Measurements from ENCODE around the gene DARS1. TPM values are rescaled to one million over a fixed set of nuclear protein-coding genes. Genes with fewer than 3 reads are reported as not detected.
A peak's percentile ranks its signal among the peaks of the same experiment; 100 is the strongest.

DARS1 gene
- total and polyA plus RNA-seq, 11 donors = 51.2 to 90.0 (median 58.6) TPM

GRCh38 chr2:136014411-136014810, 29.0 kb upstream of the DARS1 start:
- H3K4me1 ChIP-seq = peaks cover 7 to 55% (median 17%) of the 10 kb centered on the region in 12 donors
- DNase-seq (no peak), ATAC-seq (peak in 1 of 4 donors; percentile 35)
- H3K27me3 ChIP-seq = no peaks in the 10 kb centered on the region
- no peak for TF ChIP-seq POLR2A (IDR thresholded peaks at IDR 0.05)
- TF ChIP-seq CTCF (IDR thresholded peaks at IDR 0.05) = no peak
- 70 to 76% (median 73%) methylated on average over 2 of the region's 2 CpGs for WGBS, 4 donors
- H3K9me3 ChIP-seq = no peaks in the 10 kb centered on the region
- intact Hi-C loops (cut with DNase I) = loop anchor here in 3 of 10 donors (2.0 to 10.0 kb wide), 2 partner anchors 100 to 102 kb away; partner anchors contain the start of gene CXCR4 (in 2 of the 3)
- no peaks in the 10 kb centered on the region for H3K36me3 ChIP-seq
- no peak overlapping the region for H3K4me3 ChIP-seq
- peak overlapping the region in 9 of 12 donors; percentile 29 to 69 (median 56) for H3K27ac ChIP-seq

GRCh38 chr2:136013955-136014354, 28.5 kb upstream of the DARS1 start:
- intact Hi-C loops (cut with DNase I) = loop anchor here in 3 of 10 donors (2.0 to 10.0 kb wide), 2 partner anchors 101 to 103 kb away; partner anchors contain the start of gene CXCR4 (in 2 of the 3)
- Histone ChIP-seq H3K36me3 (no peaks in the 10 kb centered on the region), H3K4me3 (no peak overlapping the region), H3K4me1 (peaks cover 7 to 51% (median 17%) of the 10 kb centered on the region in 12 donors), H3K9me3 (no peaks in the 10 kb centered on the region), H3K27me3 (no peaks in the 10 kb centered on the region), H3K27ac (peak overlapping the region in 9 of 12 donors; percentile 29 to 69 (median 56))
- DNase-seq (peak in 2 of 5 donors; percentile 36), ATAC-seq (peak; percentile 51 to 94 (median 70))
- WGBS, 4 donors = 25 to 37% (median 32%) methylated on average over 4 of the region's 4 CpGs
- TF ChIP-seq CTCF (IDR thresholded peaks at IDR 0.05) = peak in 3 of 12 donors; percentile 15 to 44 (median 21)
- TF ChIP-seq POLR2A (IDR thresholded peaks at IDR 0.05) = no peak

GRCh38 chr2:136013136-136013685, 27.8 kb upstream of the DARS1 start:
- H3K27me3 ChIP-seq = no peaks in the 10 kb centered on the region
- no peaks in the 10 kb centered on the region for H3K9me3 ChIP-seq
- no peak for DNase-seq
- H3K27ac ChIP-seq = peak overlapping the region in 2 of 12 donors; percentile 8 to 52
- 73 to 89% (median 80%) methylated on average over 3 of the region's 3 CpGs for WGBS, 4 donors
- peaks cover 7 to 52% (median 17%) of the 10 kb centered on the region in 12 donors for H3K4me1 ChIP-seq
- H3K4me3 ChIP-seq = no peak overlapping the region
- ATAC-seq = no peak
- intact Hi-C loops (cut with DNase I) = loop anchor here in 2 of 10 donors (10.0 kb wide), 1 partner anchor 102 kb away; the partner anchor contains the start of gene CXCR4 (in 2 of the 2)
- H3K36me3 ChIP-seq = no peaks in the 10 kb centered on the region
- TF ChIP-seq POLR2A (IDR thresholded peaks at IDR 0.05) (no peak), CTCF (IDR thresholded peaks at IDR 0.05) (no peak)

- Histone ChIP-seq H3K27ac (peak overlapping the region in 2 of 12 donors; percentile 15 to 26), H3K4me3 (no peak overlapping the region), H3K4me1 (peaks cover 7 to 61% (median 17%) of the 10 kb centered on the region in 12 donors), H3K36me3 (no peaks in the 10 kb centered on the region), H3K27me3 (no peaks in the 10 kb centered on the region), H3K9me3 (no peaks in the 10 kb centered on the region)
- ATAC-seq (no peak), DNase-seq (no peak)
- TF ChIP-seq POLR2A (IDR thresholded peaks at IDR 0.05) (no peak), CTCF (IDR thresholded peaks at IDR 0.05) (no peak)
- WGBS, 4 donors = 47 to 60% (median 52%) methylated on average over 2 of the region's 2 CpGs
- intact Hi-C loops (cut with DNase I) = loop anchor here in 2 of 10 donors (10.0 kb wide), 1 partner anchor 102 kb away; the partner anchor contains the start of gene CXCR4 (in 2 of the 2)
Measured at GRCh38 chr2:136012315-136012714, 26.9 kb upstream of the DARS1 start.
